ENCODE results near the gene CALY. TPM values are rescaled to one million over a fixed set of nuclear protein-coding genes. Genes with fewer than 3 reads are reported as not detected.

The CALY gene
- total RNA-seq, 1 donor from 2014 or later: not detected

DNA sequence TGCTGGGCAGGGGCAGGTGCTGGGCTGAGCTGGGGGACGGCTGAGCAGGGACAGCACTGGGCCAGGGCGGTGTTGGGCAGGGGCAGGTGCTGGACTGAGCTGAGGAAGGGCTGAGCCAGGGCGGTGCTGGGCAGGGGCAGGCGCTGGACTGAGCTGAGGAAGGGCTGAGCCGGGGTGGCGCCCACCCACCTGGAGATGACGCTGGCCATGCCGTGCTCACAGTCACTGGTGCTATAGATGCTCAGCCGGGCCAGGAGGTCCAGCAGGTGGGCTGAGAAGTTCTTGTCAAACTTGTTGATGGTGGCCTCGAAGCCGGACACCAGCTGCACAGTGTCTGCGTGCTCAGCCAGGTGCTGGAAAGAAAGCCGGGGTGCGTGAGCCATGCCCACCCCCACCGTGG is 55.6 kb downstream of the CALY start:
- ChIA-PET POLR2A (no interaction called here), CTCF (interaction anchor here (3.1 kb wide), 1 partner anchor 27 kb away, joined by 7 read pairs; no protein-coding TSS in a partner anchor)
- Mint-ChIP-seq H3K36me3 (ENCODE audit: low read depth) (peaks cover 54% of the 10 kb centered on the region), H3K4me3 (no peak overlapping the region), H3K9me3 (no peaks in the 10 kb centered on the region), H3K4me1 (peaks cover 31% of the 10 kb centered on the region), H3K27me3 (no peaks in the 10 kb centered on the region), H3K27ac (no peak overlapping the region)
- DNase-seq: no peak
- ATAC-seq (ENCODE audit: low read depth): no peak
- TF ChIP-seq, protein P1, sequence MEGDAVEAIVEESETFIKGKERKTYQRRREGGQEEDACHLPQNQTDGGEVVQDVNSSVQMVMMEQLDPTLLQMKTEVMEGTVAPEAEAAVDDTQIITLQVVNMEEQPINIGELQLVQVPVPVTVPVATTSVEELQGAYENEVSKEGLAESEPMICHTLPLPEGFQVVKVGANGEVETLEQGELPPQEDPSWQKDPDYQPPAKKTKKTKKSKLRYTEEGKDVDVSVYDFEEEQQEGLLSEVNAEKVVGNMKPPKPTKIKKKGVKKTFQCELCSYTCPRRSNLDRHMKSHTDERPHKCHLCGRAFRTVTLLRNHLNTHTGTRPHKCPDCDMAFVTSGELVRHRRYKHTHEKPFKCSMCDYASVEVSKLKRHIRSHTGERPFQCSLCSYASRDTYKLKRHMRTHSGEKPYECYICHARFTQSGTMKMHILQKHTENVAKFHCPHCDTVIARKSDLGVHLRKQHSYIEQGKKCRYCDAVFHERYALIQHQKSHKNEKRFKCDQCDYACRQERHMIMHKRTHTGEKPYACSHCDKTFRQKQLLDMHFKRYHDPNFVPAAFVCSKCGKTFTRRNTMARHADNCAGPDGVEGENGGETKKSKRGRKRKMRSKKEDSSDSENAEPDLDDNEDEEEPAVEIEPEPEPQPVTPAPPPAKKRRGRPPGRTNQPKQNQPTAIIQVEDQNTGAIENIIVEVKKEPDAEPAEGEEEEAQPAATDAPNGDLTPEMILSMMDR (IDR thresholded peaks at IDR 0.05): no peak
- intact Hi-C loops (cut with micrococcal nuclease): no loop called here

DNA sequence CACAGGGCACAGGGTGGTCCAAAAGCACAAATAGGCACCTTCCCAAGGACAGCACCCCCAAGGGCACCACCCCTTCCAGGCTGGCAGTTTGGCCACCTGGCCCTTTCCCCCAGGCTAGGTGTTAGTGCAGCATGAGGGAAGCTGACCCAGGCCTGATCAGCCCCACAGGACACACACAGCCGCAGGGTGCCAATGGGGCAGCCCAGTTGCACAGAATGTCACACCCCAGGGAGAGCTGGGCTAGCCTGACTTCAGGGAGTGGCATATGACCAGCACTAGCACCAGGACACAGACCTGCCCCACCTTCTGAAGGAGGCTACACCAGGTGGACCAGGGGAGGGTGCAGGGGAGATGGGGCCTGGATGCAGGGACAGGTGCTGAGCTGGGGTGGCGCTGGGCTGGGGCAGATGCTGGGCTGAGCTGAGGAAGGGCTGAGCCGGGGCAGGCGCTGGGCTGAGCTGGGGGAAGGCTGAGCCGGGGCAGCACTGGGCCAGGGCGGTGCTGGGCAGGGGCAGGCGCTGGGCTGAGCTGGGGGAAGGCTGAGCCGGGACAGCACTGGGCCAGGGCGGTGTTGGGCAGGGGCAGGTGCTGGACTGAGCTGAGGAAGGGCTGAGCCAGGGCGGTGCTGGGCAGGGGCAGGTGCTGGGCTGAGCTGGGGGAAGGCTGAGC is 56.2 kb downstream of the CALY start:
- intact Hi-C loops (cut with micrococcal nuclease): no loop called here
- Mint-ChIP-seq H3K9me3 (no peaks in the 10 kb centered on the region), H3K4me1 (peaks cover 34% of the 10 kb centered on the region), H3K27ac (no peak overlapping the region), H3K4me3 (no peak overlapping the region), H3K27me3 (no peaks in the 10 kb centered on the region), H3K36me3 (ENCODE audit: low read depth) (peaks cover 52% of the 10 kb centered on the region)
- ATAC-seq (ENCODE audit: low read depth): no peak
- TF ChIP-seq, protein P1 (IDR thresholded peaks at IDR 0.05): no peak
- ChIA-PET POLR2A (no interaction called here), CTCF (interaction anchor here (3.1 kb wide), 1 partner anchor 27 kb away, joined by 7 read pairs; no protein-coding TSS in a partner anchor)
- DNase-seq: no peak

DNA sequence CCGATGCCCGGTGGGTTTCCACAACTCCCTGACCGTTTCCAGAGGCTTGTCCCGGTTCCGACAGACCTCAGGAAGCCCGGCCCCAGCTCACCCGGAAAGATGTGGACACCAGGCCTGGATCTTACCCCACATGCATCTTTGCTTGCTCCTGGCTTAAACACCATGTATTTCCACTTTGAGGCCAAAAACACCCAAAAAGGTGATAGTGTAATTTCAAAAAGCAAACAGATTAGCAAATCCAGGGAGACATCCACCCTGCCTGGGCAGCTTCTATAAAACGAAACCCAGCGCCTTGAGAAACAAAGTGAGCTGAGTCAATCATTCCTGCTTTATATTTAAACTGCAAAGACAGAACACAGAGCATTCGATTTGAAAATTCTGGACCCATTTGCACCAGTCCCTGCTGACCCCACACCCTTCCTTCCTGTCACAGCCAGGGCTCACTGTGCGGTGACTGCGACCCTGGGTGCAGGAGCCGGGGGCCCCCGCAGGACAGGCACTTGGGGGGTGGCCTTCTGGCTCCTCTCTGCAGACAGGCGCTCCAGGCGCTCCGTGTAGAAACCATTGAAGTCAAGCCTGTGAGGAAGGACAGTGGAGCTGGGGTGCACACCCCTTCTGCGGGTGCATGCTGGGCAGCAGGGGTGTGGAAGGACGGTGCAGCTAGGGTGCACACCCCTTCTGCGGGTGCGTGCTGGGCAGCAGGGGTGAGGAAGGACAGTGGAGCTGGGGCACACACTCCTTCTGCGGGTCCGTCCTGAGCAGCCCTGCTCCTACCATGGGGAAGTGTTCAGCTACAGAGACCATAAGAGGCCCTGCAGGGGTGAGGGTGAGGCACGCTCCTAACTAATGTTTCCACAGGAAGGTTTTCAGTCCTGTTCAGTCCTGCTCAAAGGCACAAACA is 57.1 kb downstream of the CALY start:
- TF ChIP-seq, protein P1 (IDR thresholded peaks at IDR 0.05): no peak
- no peaks in the 10 kb centered on the region for H3K27me3 Mint-ChIP-seq
- H3K36me3 Mint-ChIP-seq (ENCODE audit: low read depth): peaks cover 46% of the 10 kb centered on the region
- ChIA-PET CTCF (interaction anchor here (1.3 to 3.1 kb wide), 2 partner anchors 28 to 136 kb away, joined by 4 to 7 read pairs; no protein-coding TSS in a partner anchor), POLR2A (interaction anchor here (1.2 to 1.4 kb wide), 2 partner anchors 20 to 28 kb away, joined by 3 to 5 read pairs; no protein-coding TSS in a partner anchor)
- no peaks in the 10 kb centered on the region for H3K9me3 Mint-ChIP-seq
- no peak for ATAC-seq (ENCODE audit: low read depth)
- DNase-seq: no peak
- peaks cover 37% of the 10 kb centered on the region for H3K4me1 Mint-ChIP-seq
- H3K4me3 Mint-ChIP-seq: no peak overlapping the region
- H3K27ac Mint-ChIP-seq: no peak overlapping the region
- intact Hi-C loops (cut with micrococcal nuclease): loop anchor here (5.0 kb wide), 1 partner anchor 707 kb away; no protein-coding TSS in a partner anchor

DNA sequence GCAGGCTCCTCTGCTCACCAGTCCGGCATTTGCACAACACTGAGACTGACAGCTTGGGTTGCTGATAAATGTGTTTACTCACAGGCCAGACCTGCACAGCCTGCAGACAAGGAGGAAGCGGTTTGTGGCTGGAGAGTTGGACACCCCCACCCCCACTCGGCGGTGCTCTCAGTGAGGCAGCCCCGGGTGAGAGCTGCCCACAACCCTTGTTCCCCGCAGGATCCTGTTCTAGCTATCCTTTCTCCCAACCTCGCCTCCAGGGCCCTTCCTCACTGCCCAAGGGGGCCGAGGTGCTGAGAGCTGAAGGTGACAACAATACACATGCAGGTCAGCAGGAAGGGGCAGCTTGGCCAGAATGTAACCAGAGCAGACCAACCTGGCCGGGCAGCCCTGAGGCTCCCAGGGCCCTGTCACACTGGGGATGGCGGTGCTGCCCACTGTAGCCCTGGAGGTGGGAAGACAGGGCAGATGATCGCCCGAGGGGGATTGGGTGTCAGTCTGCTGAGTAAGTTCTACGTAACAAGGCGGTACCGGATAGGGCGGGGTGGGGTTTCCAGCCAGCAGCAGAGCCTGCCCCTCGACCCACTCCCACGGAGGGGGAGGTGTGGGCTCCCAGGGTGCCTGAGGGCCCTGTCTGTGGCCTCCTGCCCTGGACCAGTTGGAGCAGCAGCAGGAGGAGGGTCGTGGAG is 58.0 kb downstream of the CALY start:
- H3K4me3 Mint-ChIP-seq: peak overlapping the region; percentile 76
- H3K4me1 Mint-ChIP-seq: peaks cover 38% of the 10 kb centered on the region
- ChIA-PET POLR2A (interaction anchor here (0.7 to 1.4 kb wide), 3 partner anchors 14 to 29 kb away, joined by 3 to 5 read pairs (median 3); no protein-coding TSS in a partner anchor), CTCF (interaction anchor here (1.3 to 5.0 kb wide), 3 partner anchors 21 to 135 kb away, joined by 4 to 26 read pairs (median 6); no protein-coding TSS in a partner anchor)
- peak overlapping the region; percentile 80 for H3K27ac Mint-ChIP-seq
- ATAC-seq (ENCODE audit: low read depth): peak; percentile 10
- intact Hi-C loops (cut with micrococcal nuclease): loop anchor here (5.0 kb wide), 1 partner anchor 706 kb away; no protein-coding TSS in a partner anchor
- H3K9me3 Mint-ChIP-seq: no peaks in the 10 kb centered on the region
- DNase-seq: peak; percentile 44
- no peaks in the 10 kb centered on the region for H3K27me3 Mint-ChIP-seq
- H3K36me3 Mint-ChIP-seq (ENCODE audit: low read depth): peaks cover 38% of the 10 kb centered on the region
- TF ChIP-seq, protein P1 (IDR thresholded peaks at IDR 0.05): no peak
